ENCODE measurements around the gene MTRR.

GRCh38 chr5:7851240-7851592 lies 17.7 kb upstream of the MTRR start:
- no peak for TF ChIP-seq CTCF (IDR thresholded peaks at IDR 0.05; ENCODE audit: low read depth, low read length)
- no peak for TF ChIP-seq EZH2phosphoT487 (IDR thresholded peaks at IDR 0.05; ENCODE audit: low read depth)

Measured in OCI-LY3 (cell line).